Epithelial cell of prostate (primary cell): ENCODE data around the gene OMG.
"Not testable (repeated sequence)": the region's sequence is repeated elsewhere in the genome, so short reads cannot be mapped to it uniquely, and the experiment has no call there.

Experiments
- DNase-seq: peaks from one replicate; pipeline ENCODE4 v3.0.0-alpha.2; 2011; ENCODE audit warnings: low read depth, low spot score
- H3K27ac ChIP-seq: fragments of 450-650 bp; 2 replicates; pipeline ENCODE4 v1.5.1; 2017; ENCODE audit warnings: mild to moderate bottlenecking

Gene OMG

DNA sequence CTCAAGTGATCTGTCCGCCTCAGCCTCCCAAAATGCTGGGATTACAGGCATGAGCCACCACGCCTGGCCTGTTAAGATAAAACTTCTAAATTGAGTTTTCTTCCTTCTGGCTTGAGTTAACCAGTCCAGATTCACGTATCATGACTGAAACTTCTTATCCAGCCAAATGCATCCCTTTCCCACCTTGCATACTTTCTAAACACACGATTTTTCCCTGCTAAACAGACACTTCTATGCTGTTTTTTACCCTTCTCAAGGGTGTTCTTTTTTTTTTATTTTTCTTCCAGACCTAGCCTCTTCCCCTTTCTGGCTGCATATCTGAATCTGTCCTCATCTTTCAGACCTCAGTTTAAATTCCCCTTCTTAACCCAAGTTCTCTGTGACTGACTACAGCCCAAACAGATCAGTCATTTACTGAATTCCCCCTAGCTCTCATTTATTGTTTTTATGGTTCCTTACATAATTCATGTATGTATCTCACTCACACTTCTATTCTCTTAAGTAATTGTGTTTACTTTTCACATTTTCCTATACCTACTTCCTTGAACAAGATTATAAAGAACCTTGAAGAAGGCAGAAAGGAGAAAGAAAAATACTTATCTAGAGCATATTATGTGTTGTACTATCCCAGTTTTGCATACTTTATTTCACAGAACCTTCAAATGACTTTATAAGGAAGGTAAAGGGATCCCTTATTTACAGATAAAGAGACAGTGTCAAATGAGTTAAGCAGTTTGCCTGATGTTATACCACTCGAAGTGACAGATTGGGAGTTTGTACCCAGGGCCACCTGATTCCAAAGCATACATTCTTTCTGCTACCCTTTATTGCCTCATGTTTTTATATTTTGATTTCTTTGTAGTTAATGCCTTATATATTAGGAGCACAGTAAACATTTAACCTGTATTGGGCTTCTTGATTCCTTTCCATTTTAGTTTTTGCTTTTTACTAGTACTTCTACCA, 11.6 kb upstream of the OMG start:
- no peak overlapping the region for H3K27ac ChIP-seq
- no peak for DNase-seq

- H3K27ac ChIP-seq: no peak overlapping the region
- DNase-seq: no peak
Observed at GRCh38 chr17:31307640-31308039, 10.6 kb upstream of the OMG start.

DNA sequence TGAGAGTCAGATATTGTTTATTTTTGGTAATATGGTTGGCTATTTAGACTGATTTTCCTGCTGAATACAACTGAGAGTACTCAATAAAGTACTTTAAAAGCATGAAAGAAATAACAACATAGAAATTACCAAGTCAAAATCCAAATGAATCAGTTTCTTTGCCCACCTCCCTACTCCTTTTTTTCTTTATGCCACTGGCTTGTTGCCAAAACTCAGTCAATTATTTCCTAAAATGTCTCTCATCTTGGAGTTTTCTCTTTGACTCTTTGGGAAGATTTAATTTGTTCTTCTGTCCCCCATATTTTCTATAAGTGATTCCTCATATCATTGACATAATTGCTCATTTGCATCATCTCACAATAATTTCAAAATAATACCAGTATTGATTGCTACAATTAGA, 2.6 kb upstream of the OMG start:
- no peak overlapping the region for H3K27ac ChIP-seq
- DNase-seq: no peak

DNA sequence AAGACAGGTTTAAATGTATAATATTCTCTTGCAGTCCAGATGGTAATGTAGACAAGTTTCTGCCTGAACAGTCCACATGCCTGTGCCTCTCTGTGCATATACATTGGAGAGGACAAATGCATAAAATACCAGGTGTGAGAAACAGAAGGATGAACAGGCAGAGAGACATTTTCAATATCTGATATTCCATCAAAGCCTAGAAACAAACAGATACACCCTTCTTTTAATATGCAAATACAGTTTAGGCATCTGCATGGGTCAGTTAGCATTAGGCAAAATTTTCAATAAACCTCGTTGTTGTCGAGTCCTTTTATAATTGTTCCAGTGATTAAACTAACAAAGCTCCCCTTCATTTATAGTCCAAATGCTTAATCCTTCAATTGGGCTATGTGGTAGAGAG, 897 bp downstream of the OMG start:
- DNase-seq: no peak
- H3K27ac ChIP-seq: no peak overlapping the region

DNA sequence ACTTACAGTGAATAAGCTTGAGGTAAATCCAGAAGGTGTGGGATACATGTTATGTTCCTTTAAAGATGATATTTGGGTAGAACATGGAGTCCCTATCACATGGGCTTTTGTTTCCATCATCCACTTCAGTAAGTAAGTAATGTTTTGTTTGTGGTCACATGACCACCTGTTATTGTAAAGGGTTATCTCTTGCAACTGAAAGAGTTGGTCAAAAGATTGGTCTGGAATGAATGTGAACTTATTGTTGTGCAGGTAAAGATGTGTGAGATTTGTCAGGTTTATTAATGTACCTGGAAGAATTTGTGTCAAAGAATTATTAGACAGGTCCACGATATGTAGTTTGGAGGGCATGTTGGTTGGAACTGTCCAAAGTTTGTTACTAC, 1.6 kb downstream of the OMG start:
- no peak for DNase-seq
- no peak overlapping the region for H3K27ac ChIP-seq

DNA sequence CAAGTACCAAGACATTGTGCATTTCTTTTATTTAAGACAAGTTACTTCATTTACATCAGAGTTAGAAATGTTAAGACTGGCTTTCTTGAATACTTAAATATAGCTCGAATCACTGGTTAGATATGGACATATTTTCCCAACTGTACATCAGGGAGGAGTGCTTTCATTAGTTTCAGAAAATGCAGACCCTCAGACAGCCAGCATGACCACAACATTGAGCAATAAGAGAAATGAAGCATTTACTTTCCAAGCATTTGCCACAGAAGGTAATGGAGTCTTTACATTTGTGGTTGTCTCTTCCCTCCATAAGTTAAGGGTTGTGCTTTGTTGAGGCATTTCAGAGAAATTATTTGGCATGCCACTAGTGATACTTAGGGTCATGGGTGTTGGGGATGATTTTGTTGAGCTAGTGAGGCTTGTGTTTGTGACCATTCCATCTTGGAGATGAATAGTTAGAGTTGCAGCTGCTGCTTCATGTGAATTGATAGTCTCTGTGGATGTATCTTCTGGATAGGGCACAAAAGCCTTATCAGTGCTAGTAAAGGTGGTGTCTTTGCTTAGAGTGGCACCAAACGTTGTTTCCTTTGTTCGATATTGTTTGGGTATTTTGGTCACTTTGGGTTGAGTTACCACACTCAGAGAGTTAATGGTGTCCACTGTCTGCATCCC, 2.1 kb downstream of the OMG start:
- DNase-seq: no peak

DNA sequence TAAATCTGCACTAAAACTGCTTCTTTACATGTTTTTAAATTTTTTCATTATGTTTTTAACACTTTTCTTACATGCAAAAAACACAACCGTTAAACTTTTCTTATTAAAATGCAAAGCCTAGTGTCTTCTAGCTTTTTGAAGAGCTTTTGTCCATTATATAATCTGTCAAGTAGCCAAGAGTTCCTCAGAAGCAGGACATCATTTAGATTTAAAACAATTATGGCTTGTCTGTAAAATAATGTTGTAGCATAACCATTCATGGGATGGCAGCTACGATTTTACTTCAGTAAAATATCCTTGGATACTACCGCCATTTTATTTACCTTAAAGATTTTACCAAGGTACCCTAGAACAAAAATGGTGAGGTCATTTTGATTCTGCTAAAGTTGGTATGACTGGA, 2.8 kb downstream of the OMG start:
- H3K27ac ChIP-seq: no peak overlapping the region
- no peak for DNase-seq

More for the DNA sequence above, 2.1 kb downstream of the OMG start:
- no peak overlapping the region for H3K27ac ChIP-seq

GRCh38 chr17:31293581-31293980, 3.5 kb downstream of the OMG start:
- no peak for DNase-seq
- no peak overlapping the region for H3K27ac ChIP-seq

- DNase-seq: no peak
- no peak overlapping the region for H3K27ac ChIP-seq
Observed at GRCh38 chr17:31291820-31292219, 5.2 kb downstream of the OMG start.

DNA sequence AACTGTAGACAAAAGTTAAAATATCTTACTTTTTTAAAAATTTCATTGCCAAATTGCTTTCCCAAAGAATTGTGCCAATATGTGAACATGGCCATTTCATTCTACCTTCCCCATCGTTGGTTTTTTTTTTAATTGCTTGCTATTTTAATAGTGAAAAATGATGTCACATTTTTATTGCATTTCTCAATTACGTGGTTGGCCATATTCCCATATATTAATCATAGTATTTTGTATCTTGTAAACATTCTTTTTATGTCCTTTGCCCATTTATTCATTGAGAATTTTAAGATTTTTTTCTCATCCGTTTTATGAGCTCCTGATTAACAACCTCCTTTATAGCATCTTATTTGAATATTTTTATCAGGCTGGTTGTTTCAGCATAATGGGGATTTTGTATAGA, 7.2 kb downstream of the OMG start:
- DNase-seq: no peak
- H3K27ac ChIP-seq: no peak overlapping the region

DNA sequence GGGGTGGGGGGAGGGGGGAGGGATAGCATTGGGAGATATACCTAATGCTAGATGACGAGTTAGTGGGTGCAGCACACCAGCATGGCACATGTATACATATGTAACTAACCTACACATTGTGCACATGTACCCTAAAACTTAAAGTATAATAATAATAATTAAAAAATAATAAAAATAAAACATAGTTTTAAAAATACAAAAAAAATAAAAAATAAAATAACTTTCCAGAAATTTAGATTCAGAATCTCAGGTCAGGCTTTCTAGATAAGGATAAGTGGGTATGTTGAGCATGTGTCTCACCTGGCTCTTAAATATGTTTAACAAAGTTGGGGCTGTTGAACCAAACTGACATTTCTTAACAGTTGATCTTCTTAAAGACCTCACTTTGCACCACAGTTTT, 9.1 kb downstream of the OMG start:
- DNase-seq, H3K27ac ChIP-seq: not testable (repeated sequence)

DNA sequence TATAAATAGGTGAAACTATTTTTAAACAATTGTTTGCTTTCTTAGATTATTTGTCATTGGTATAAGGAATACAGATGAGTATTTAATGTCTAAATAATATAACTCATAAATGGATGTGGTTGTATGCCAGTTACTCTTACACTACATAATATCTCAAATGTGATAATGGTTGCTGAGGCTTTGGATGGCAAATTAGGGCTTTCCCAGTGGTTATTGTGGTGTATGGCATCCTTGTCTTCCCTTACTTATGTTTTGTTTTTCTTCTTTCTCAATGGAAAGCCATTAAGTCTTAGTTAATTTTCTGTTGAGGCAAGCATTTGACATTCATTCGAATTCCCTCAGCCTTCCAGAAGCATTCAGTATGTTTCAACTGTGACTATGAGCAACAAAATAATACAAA, 10.5 kb downstream of the OMG start:
- H3K27ac ChIP-seq: no peak overlapping the region
- DNase-seq: no peak

- H3K27ac ChIP-seq: no peak overlapping the region
Observed at GRCh38 chr17:31283841-31284240, 13.2 kb downstream of the OMG start.

GRCh38 chr17:31281061-31281460, 16.0 kb downstream of the OMG start:
- DNase-seq: no peak

More at GRCh38 chr17:31283841-31284240, 13.2 kb downstream of the OMG start:
- no peak for DNase-seq

DNA sequence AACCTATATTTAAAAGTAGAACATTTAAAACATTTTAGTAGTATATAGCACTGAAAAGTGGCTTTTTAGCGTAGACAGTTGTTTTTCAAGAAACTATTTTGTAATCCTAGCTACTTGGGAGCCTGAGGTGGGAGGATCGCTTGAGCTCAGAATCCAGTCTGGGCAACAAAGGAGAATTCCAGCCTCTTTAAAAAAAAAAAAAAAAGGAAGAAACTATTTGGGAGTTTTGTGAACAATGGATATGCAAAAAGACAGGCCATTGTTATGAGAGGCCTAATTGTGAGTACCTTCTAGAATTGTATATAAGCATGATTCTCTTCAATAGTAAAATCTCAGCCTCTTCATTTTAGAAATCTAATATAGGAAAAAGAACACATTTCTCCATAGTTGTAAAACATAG, 17.6 kb downstream of the OMG start:
- H3K27ac ChIP-seq: no peak overlapping the region
- DNase-seq: no peak

More at GRCh38 chr17:31281061-31281460, 16.0 kb downstream of the OMG start:
- no peak overlapping the region for H3K27ac ChIP-seq

DNA sequence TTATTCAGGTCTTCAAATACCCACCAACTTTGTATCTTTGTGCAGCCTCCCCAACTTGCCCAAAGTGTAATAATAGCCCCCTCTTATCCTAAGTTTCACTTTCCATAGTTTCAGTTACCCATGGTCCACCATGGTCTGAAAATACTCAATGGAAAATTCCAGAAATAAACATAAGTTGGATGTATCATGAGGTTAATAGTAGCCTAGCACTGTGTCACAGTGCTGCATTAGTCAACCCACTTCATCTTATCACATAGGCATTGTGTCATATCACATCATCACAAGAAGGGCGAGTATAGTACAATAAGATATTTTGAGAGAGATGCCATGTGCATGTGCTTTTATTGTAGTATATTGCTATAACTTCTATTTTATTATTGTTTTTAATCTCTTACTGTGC, 21.9 kb downstream of the OMG start:
- H3K27ac ChIP-seq: peak overlapping the region; percentile 72
- no peak for DNase-seq

- DNase-seq: peak; percentile 83
Observed at GRCh38 chr17:31274252-31274651, 22.8 kb downstream of the OMG start.

GRCh38 chr17:31273516-31273915, 23.5 kb downstream of the OMG start:
- peak overlapping the region; percentile 72 for H3K27ac ChIP-seq
- no peak for DNase-seq

More at GRCh38 chr17:31274252-31274651, 22.8 kb downstream of the OMG start:
- H3K27ac ChIP-seq: peak overlapping the region; percentile 72

DNA sequence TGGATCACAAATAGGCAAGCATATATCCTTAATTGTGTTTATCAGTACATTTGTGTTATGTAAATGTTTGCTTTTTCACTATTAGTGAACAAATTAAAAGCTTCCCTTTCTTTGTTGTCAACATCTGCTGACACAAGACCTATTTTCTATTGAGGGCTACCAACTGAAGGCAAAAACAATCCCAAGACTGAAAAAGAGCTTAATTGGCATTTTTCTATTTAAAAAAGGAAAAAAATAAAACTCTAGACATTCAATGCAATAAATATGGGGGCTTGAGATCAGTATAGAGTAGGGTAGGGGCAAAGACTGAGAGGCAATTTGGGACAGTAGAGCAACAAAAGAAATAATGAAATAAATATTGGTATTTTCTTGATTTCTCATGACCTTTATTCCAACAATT, 24.2 kb downstream of the OMG start:
- peak overlapping the region; percentile 72 for H3K27ac ChIP-seq
- DNase-seq: no peak

- H3K27ac ChIP-seq: no peak overlapping the region
- DNase-seq: no peak
Observed at GRCh38 chr17:31272236-31272635, 24.8 kb downstream of the OMG start.

DNA sequence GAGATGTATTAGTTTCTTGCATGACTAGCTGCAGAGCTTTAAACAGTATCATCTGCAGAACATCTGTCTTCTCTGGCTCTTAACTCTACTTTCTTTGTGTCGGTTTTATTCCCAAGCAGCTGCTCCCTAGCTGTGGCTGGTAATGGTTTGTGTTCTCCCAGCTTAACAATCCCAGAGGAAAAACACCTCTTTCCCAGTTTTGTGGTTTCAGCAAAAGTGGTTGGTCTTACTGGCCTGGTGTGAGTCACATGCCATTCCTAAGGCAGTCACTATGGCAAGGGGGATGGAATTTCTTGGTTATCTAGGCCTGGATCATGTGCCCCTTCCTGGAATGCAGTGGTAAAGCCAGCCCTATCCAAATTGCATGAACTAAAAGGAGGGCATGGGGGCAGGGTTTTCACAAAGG, 27.5 kb downstream of the OMG start:
- peak; percentile 8 for DNase-seq
- H3K27ac ChIP-seq: peak overlapping the region; percentile 56
